HEK293 (cell line): ENCODE measurements around the gene TRAPPC10.

Experiments
- CTCF ChIA-PET: fragments of 350-600 bp; formaldehyde crosslinking; extraction: SDS; loops from one replicate; lab custom pipeline; 2021; ENCODE audit warnings: antibody characterized with exemption; lab: Yijun Ruan, JAX
- POLR2A ChIA-PET: fragments of 300-600 bp; formaldehyde crosslinking; extraction: SDS; loops from one replicate; lab custom pipeline; 2020; ENCODE audit warnings: antibody characterized with exemption, inconsistent platforms; lab: Yijun Ruan, JAX
- H3K27ac ChIP-seq: fragments of 200-500 bp; sonication (Bioruptor generic); 2 replicates; pipeline ENCODE4 v1.5.1; 2014; ENCODE audit warnings: low read depth, low read length, control low read depth, inconsistent platforms; ENCODE audit errors: extremely low read depth
- H3K36me3 ChIP-seq, 2 experiments: fragments of 200-500 bp in 1 of 2; sonication (Bioruptor generic) in 1 of 2; 1 replicate in 1 of 2; 2 replicates in 1 of 2; pipeline ENCODE4 v1.5.1; 2014 to 2017; ENCODE audit warnings: inconsistent platforms in 2 of 2, low read length in 2 of 2; ENCODE audit not compliant: control insufficient read depth in 2 of 2, insufficient read depth in 1 of 2
- H3K4me1 ChIP-seq: fragments of 200-500 bp; sonication (Bioruptor generic); 2 replicates; pipeline ENCODE4 v1.5.1; 2014; ENCODE audit warnings: mild to moderate bottlenecking, low read length, inconsistent platforms; ENCODE audit not compliant: control insufficient read depth, insufficient read depth
- H3K4me3 ChIP-seq: 2 replicates; pipeline ENCODE4 v1.5.1; 2011; ENCODE audit warnings: low read depth, mild to moderate bottlenecking, control low read depth, low read length, moderate library complexity
- H3K9me3 ChIP-seq: fragments of 200-500 bp; sonication (Bioruptor generic); 2 replicates; pipeline ENCODE4 v1.5.1; 2014; ENCODE audit warnings: low read depth, low read length, inconsistent platforms; ENCODE audit not compliant: control insufficient read depth, insufficient read depth
- BCL6B ChIP-seq: fragments of 450-650 bp; formaldehyde crosslinking; IDR thresholded peaks from 2 replicates; pipeline ENCODE4 v1.5.1; 2017; ENCODE audit warnings: missing biosample characterization, missing genetic modification characterization
- TCF7L2 ChIP-seq: IDR thresholded peaks from 2 replicates; pipeline ENCODE4 v1.6.1; 2011; ENCODE audit warnings: low read depth, mild to moderate bottlenecking, inconsistent platforms, low read length, moderate library complexity, borderline replicate concordance
- ZBTB20 ChIP-seq: fragments of 450-650 bp; formaldehyde crosslinking; IDR thresholded peaks from 2 replicates; pipeline ENCODE4 v1.5.1; 2016; ENCODE audit warnings: missing biosample characterization, missing genetic modification characterization
- ZFP3 ChIP-seq: fragments of 450-650 bp; formaldehyde crosslinking; IDR thresholded peaks from 2 replicates; pipeline ENCODE4 v1.5.1; 2016; ENCODE audit warnings: low read depth, missing biosample characterization, missing genetic modification characterization
- ZNF10 ChIP-seq: fragments of 450-650 bp; formaldehyde crosslinking; IDR thresholded peaks from 2 replicates; pipeline ENCODE4 v1.5.1; 2017; ENCODE audit warnings: missing biosample characterization, missing genetic modification characterization
- ZNF132 ChIP-seq: fragments of 450-650 bp; formaldehyde crosslinking; IDR thresholded peaks from 2 replicates; pipeline ENCODE4 v1.5.1; 2017; ENCODE audit warnings: missing biosample characterization, missing genetic modification characterization, borderline replicate concordance
- ZNF169 ChIP-seq: fragments of 450-650 bp; formaldehyde crosslinking; IDR thresholded peaks from 2 replicates; pipeline ENCODE4 v1.5.1; 2016; ENCODE audit warnings: missing biosample characterization, missing genetic modification characterization
- ZNF18 ChIP-seq: fragments of 450-650 bp; formaldehyde crosslinking; IDR thresholded peaks from 2 replicates; pipeline ENCODE4 v1.5.1; 2016; ENCODE audit warnings: missing biosample characterization, missing genetic modification characterization
- ZNF239 ChIP-seq: fragments of 450-650 bp; formaldehyde crosslinking; IDR thresholded peaks from 2 replicates; pipeline ENCODE4 v1.5.1; 2016; ENCODE audit warnings: missing biosample characterization, missing genetic modification characterization
- ZNF280D ChIP-seq: fragments of 450-650 bp; formaldehyde crosslinking; IDR thresholded peaks from 2 replicates; pipeline ENCODE4 v1.5.1; 2016; ENCODE audit warnings: missing biosample characterization, missing genetic modification characterization
- ZNF37A ChIP-seq: fragments of 450-650 bp; IDR thresholded peaks from 2 replicates; pipeline ENCODE4 v1.5.1; 2018; ENCODE audit warnings: missing biosample characterization, missing genetic modification characterization
- ZNF654 ChIP-seq: fragments of 450-650 bp; formaldehyde crosslinking; IDR thresholded peaks from 2 replicates; pipeline ENCODE4 v1.5.1; 2016; ENCODE audit warnings: low read depth, missing biosample characterization, missing genetic modification characterization
- ZXDB ChIP-seq: fragments of 450-650 bp; formaldehyde crosslinking; IDR thresholded peaks from 2 replicates; pipeline ENCODE4 v1.5.1; 2016; ENCODE audit warnings: missing biosample characterization, missing genetic modification characterization

The TRAPPC10 gene

GRCh38 chr21:44083631-44084291 is 71.7 kb downstream of the TRAPPC10 start:
- peaks cover 25 to 95% of the 10 kb centered on the region in 2 experiments for H3K36me3 ChIP-seq
- no peak for TF ChIP-seq ZXDB
- ChIA-PET CTCF (interaction anchor here (0.6 to 2.0 kb wide), 4 partner anchors 8 to 273 kb away, joined by 3 to 5 read pairs (median 3); no protein-coding TSS in a partner anchor), POLR2A (interaction anchor here (0.7 kb wide), 1 partner anchor 1696 kb away, joined by 4 read pairs; no protein-coding TSS in a partner anchor)
- no peak overlapping the region for H3K27ac ChIP-seq
- H3K4me1 ChIP-seq = no peaks in the 10 kb centered on the region
- no peak overlapping the region for H3K4me3 ChIP-seq
- no peaks in the 10 kb centered on the region for H3K9me3 ChIP-seq

- Histone ChIP-seq H3K36me3 (peaks cover 24 to 95% of the 10 kb centered on the region in 2 experiments), H3K9me3 (no peaks in the 10 kb centered on the region), H3K4me3 (no peak overlapping the region), H3K4me1 (no peaks in the 10 kb centered on the region), H3K27ac (no peak overlapping the region)
- POLR2A ChIA-PET = interaction anchor here (0.7 kb wide), 1 partner anchor 1697 kb away, joined by 4 read pairs; no protein-coding TSS in a partner anchor
- CTCF ChIA-PET = interaction anchor here (1.6 to 2.0 kb wide), 2 partner anchors 8 to 13 kb away, joined by 3 to 5 read pairs; no protein-coding TSS in a partner anchor
- TF ChIP-seq ZNF654 (tag by site-specific recombination) (no peak), ZNF169 (tag by site-specific recombination) (no peak), ZNF10 (tag by site-specific recombination) (no peak), ZBTB20 (tag by site-specific recombination) (no peak), ZFP3 (tag by site-specific recombination) (no peak), ZNF239 (tag by site-specific recombination) (no peak), ZNF37A (no peak), ZNF280D (tag by site-specific recombination) (no peak), ZNF18 (tag by site-specific recombination) (no peak), ZNF132 (tag by site-specific recombination) (no peak), BCL6B (no peak), TCF7L2 (no peak)
Observed at GRCh38 chr21:44084496-44085241, 72.6 kb downstream of the TRAPPC10 start.
